Measurements from ENCODE around the gene FES. TPM values are rescaled to one million over a fixed set of nuclear protein-coding genes. Genes with fewer than 3 reads are reported as not detected.
"Not testable (repeated sequence)": the region's sequence is repeated elsewhere in the genome, so short reads cannot be mapped to it uniquely, and the experiment has no call there.

Gene FES
- total RNA-seq, 3 donors from 2014 or later, result 3.6 to 8.1 (median 5.8) TPM

- Mint-ChIP-seq H3K9me3 (no peaks in the 10 kb centered on the region), H3K4me1 (ENCODE audit: low read depth) (peaks cover 10% of the 10 kb centered on the region), H3K4me3 (no peak overlapping the region), H3K27me3 (ENCODE audit: low read depth) (peaks cover 2% of the 10 kb centered on the region), H3K36me3 (ENCODE audit: insufficient read depth) (peaks cover 4% of the 10 kb centered on the region)
- ATAC-seq (no peak), DNase-seq (no peak)
These were observed 1.9 kb downstream of the FES start for GRCh38 chr15:90886291-90886614.

GRCh38 chr15:90887037-90887481 is 2.8 kb downstream of the FES start:
- Mint-ChIP-seq H3K4me3 (no peak overlapping the region), H3K9me3 (no peaks in the 10 kb centered on the region), H3K27me3 (ENCODE audit: low read depth) (peaks cover 2% of the 10 kb centered on the region), H3K36me3 (ENCODE audit: insufficient read depth) (peaks cover 4% of the 10 kb centered on the region), H3K4me1 (ENCODE audit: low read depth) (peaks cover 10% of the 10 kb centered on the region)
- ATAC-seq, result no peak
- DNase-seq, result no peak

GRCh38 chr15:90889313-90889730 is 5.0 kb downstream of the FES start:
- Mint-ChIP-seq H3K27me3 (ENCODE audit: low read depth) (peaks cover 2% of the 10 kb centered on the region), H3K4me3 (no peak overlapping the region), H3K4me1 (ENCODE audit: low read depth) (peaks cover 10% of the 10 kb centered on the region), H3K36me3 (ENCODE audit: insufficient read depth) (peaks cover 4% of the 10 kb centered on the region), H3K9me3 (no peaks in the 10 kb centered on the region)
- DNase-seq, result no peak
- ATAC-seq, result no peak

- Mint-ChIP-seq H3K9me3 (no peaks in the 10 kb centered on the region), H3K4me3 (no peak overlapping the region), H3K27me3 (ENCODE audit: low read depth) (peaks cover 1% of the 10 kb centered on the region), H3K36me3 (ENCODE audit: insufficient read depth) (peaks cover 4% of the 10 kb centered on the region), H3K4me1 (ENCODE audit: low read depth) (peaks cover 9% of the 10 kb centered on the region)
- ATAC-seq (no peak), DNase-seq (no peak)
These were observed 5.6 kb downstream of the FES start for GRCh38 chr15:90889736-90890456.

- Mint-ChIP-seq H3K27me3 (ENCODE audit: low read depth) (no peaks in the 10 kb centered on the region), H3K9me3 (no peaks in the 10 kb centered on the region), H3K4me3 (no peak overlapping the region), H3K4me1 (ENCODE audit: low read depth) (no peaks in the 10 kb centered on the region), H3K36me3 (ENCODE audit: insufficient read depth) (peaks cover 5% of the 10 kb centered on the region)
- DNase-seq, result no peak
- no peak for ATAC-seq
These were observed 6.5 kb downstream of the FES start for GRCh38 chr15:90890839-90891238.

- Mint-ChIP-seq H3K36me3 (ENCODE audit: insufficient read depth) (peaks cover 5% of the 10 kb centered on the region), H3K9me3 (no peaks in the 10 kb centered on the region), H3K27me3 (ENCODE audit: low read depth) (no peaks in the 10 kb centered on the region), H3K4me1 (ENCODE audit: low read depth) (no peaks in the 10 kb centered on the region), H3K4me3 (no peak overlapping the region)
- ATAC-seq, result no peak
- DNase-seq, result no peak
These were observed 7.1 kb downstream of the FES start for GRCh38 chr15:90891346-90891949.

GRCh38 chr15:90892023-90892422 is 7.7 kb downstream of the FES start:
- Mint-ChIP-seq H3K9me3 (no peaks in the 10 kb centered on the region), H3K36me3 (ENCODE audit: insufficient read depth) (peaks cover 5% of the 10 kb centered on the region), H3K4me3 (no peak overlapping the region), H3K4me1 (ENCODE audit: low read depth) (no peaks in the 10 kb centered on the region), H3K27me3 (ENCODE audit: low read depth) (no peaks in the 10 kb centered on the region)
- ATAC-seq (no peak), DNase-seq (no peak)

GRCh38 chr15:90892498-90893174 is 8.3 kb downstream of the FES start:
- Mint-ChIP-seq H3K4me1 (ENCODE audit: low read depth) (no peaks in the 10 kb centered on the region), H3K27me3 (ENCODE audit: low read depth) (no peaks in the 10 kb centered on the region), H3K4me3 (no peak overlapping the region), H3K9me3 (no peaks in the 10 kb centered on the region), H3K36me3 (ENCODE audit: insufficient read depth) (peaks cover 2% of the 10 kb centered on the region)
- ATAC-seq (no peak), DNase-seq (no peak)

GRCh38 chr15:90893175-90894090 is 9.1 kb downstream of the FES start:
- DNase-seq, result no peak
- H3K36me3 Mint-ChIP-seq (ENCODE audit: insufficient read depth), result peaks cover 2% of the 10 kb centered on the region
- ATAC-seq, result no peak

GRCh38 chr15:90895571-90896117 is 11.3 kb downstream of the FES start:
- Mint-ChIP-seq H3K4me3 (no peak overlapping the region), H3K27me3 (ENCODE audit: low read depth) (no peaks in the 10 kb centered on the region), H3K4me1 (ENCODE audit: low read depth) (no peaks in the 10 kb centered on the region), H3K9me3 (no peaks in the 10 kb centered on the region), H3K36me3 (ENCODE audit: insufficient read depth) (peaks cover 2% of the 10 kb centered on the region)
- DNase-seq (no peak), ATAC-seq (no peak)

More at GRCh38 chr15:90893175-90894090, 9.1 kb downstream of the FES start:
- no peaks in the 10 kb centered on the region for H3K4me1 Mint-ChIP-seq (ENCODE audit: low read depth)
- no peaks in the 10 kb centered on the region for H3K9me3 Mint-ChIP-seq
- no peaks in the 10 kb centered on the region for H3K27me3 Mint-ChIP-seq (ENCODE audit: low read depth)
- no peak overlapping the region for H3K4me3 Mint-ChIP-seq

- not testable (repeated sequence) for H3K36me3 Mint-ChIP-seq (ENCODE audit: insufficient read depth); H3K9me3 Mint-ChIP-seq; H3K27me3 Mint-ChIP-seq (ENCODE audit: low read depth); ATAC-seq; DNase-seq
- Mint-ChIP-seq H3K4me1 (ENCODE audit: low read depth) (peaks cover 12% of the 10 kb centered on the region), H3K4me3 (peak overlapping the region; percentile 48)
These were observed 12.9 kb downstream of the FES start for GRCh38 chr15:90897131-90897655.

- H3K4me3 Mint-ChIP-seq, result peak overlapping the region; percentile 83
- no peaks in the 10 kb centered on the region for H3K9me3 Mint-ChIP-seq
- H3K36me3 Mint-ChIP-seq (ENCODE audit: insufficient read depth), result peaks cover 12% of the 10 kb centered on the region
- no peak for DNase-seq
- H3K4me1 Mint-ChIP-seq (ENCODE audit: low read depth), result peaks cover 30% of the 10 kb centered on the region
- no peaks in the 10 kb centered on the region for H3K27me3 Mint-ChIP-seq (ENCODE audit: low read depth)
- ATAC-seq, result no peak
These were observed 17.1 kb downstream of the FES start for GRCh38 chr15:90901175-90902039.
